ENCODE data around the gene SLC35F1. TPM values are rescaled to one million over a fixed set of nuclear protein-coding genes. Genes with fewer than 3 reads are reported as not detected.

The SLC35F1 gene
- total and polyA plus RNA-seq, 2 donors (not counting 3 experiments of a cell fraction or from before 2014, with no cell fraction given), result not detected

DNA sequence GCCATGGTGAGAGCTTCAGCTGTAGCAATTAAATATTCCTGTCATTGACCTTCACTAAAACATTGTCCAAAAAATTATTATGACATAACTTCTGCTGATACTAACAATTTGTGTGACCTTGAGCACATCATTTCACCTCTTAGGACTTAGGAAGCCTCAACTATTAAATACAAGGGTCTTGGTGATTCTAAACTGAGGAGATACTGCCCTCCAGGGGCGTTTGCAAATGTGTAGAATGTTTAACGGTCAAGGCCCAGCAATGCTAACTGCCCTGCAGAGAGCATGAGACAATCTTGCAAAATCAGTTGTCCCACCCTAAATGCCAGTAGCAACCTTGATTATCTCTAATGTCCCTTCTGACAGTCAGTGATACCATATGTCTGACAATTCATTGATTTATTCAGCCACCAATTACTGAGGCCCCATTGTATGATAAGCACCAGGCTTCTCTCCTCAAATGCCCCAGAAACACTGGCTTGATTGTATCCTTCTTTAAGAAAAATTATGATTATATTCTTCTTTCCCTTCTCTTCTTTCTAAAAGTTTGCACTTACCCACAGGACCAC lies 356.9 kb downstream of the SLC35F1 start:
- Histone ChIP-seq H3K4me2 (ENCODE audit: insufficient read depth, low read length) (no peak overlapping the region), H3K79me2 (ENCODE audit: control insufficient read depth, insufficient read depth, low read length) (no peaks in the 10 kb centered on the region), H2AFZ (ENCODE audit: low read depth, low read length) (no peak overlapping the region), H3K9ac (replicated peaks; ENCODE audit: extremely low read depth, insufficient read depth, low read length) (no peak overlapping the region), H3K36me3 (ENCODE audit: control insufficient read depth in 2 of 2, extremely low read depth in 1 of 2, insufficient read depth in 2 of 2, low read length in 2 of 2) (no peaks in the 10 kb centered on the region), H3K4me1 (ENCODE audit: control insufficient read depth, extremely low read depth, insufficient read depth, low read length) (no peaks in the 10 kb centered on the region), H3K9me3 (replicated peaks; ENCODE audit: control insufficient read depth, insufficient read depth, low read length) (no peaks in the 10 kb centered on the region), H3K9me1 (replicated peaks; ENCODE audit: control insufficient read depth, extremely low read depth, insufficient read depth, low read length) (no peaks in the 10 kb centered on the region), H3K4me3 (replicated peaks in 1 of 3; ENCODE audit: insufficient read depth in 1 of 3, low read depth in 1 of 3, low read length in 3 of 3) (no peak overlapping the region), H4K20me1 (replicated peaks; ENCODE audit: control insufficient read depth, extremely low read depth, insufficient read depth, low read length) (no peaks in the 10 kb centered on the region), H3K27ac (ENCODE audit: insufficient read depth, low read depth, low read length) (no peak overlapping the region), H3K27me3 (ENCODE audit: control insufficient read depth in 2 of 2, insufficient read depth in 2 of 2, low read length in 2 of 2) (no peaks in the 10 kb centered on the region)
- DNase-seq (ENCODE audit: low read depth, low spot score) (peak; percentile 12), FAIRE-seq (no peak)
- ChIA-PET CTCF (interaction anchor here (2.9 kb wide), 1 partner anchor 288 kb away, joined by 17 read pairs; no protein-coding TSS in a partner anchor), POLR2A (no interaction called here)
- dilution Hi-C loops (cut with MboI; ENCODE audit: extremely low pct_ligation_motif_present, low sequenced_read_pairs), result no loop called here
- BruUV-seq (replicated peaks), result no TSS peak
- TF ChIP-seq POLR2A (IDR thresholded peaks at IDR 0.05; ENCODE audit: low read depth, low read length) (no peak), FOS (IDR thresholded peaks at IDR 0.05; ENCODE audit: borderline replicate concordance, insufficient read depth, low read length) (no peak), GATA2 (IDR thresholded peaks at IDR 0.05; ENCODE audit: insufficient read depth, insufficient read length, low read depth, low read length) (no peak), MAX (IDR thresholded peaks at IDR 0.05; ENCODE audit: insufficient read depth, insufficient read length) (no peak), POLR2AphosphoS5 (IDR thresholded peaks at IDR 0.05; ENCODE audit: insufficient read depth, low read depth, low read length) (no peak), EZH2 (IDR thresholded peaks at IDR 0.05; ENCODE audit: borderline replicate concordance, low read depth, low read length, severe bottlenecking) (no peak), MYC (IDR thresholded peaks at IDR 0.05; ENCODE audit: low read depth, low read length) (no peak), CTCF (IDR thresholded peaks at IDR 0.05; ENCODE audit: extremely low read depth in 1 of 2, insufficient read depth in 1 of 2, low read depth in 1 of 2, low read length in 2 of 2) (no peak), JUN (IDR thresholded peaks at IDR 0.05; ENCODE audit: borderline replicate concordance, insufficient read depth, insufficient read length, low read depth) (no peak)
- intact Hi-C loops (cut with micrococcal nuclease), result loop anchor here (1.0 to 5.0 kb wide), 2 partner anchors 288 to 422 kb away; no protein-coding TSS in a partner anchor

Data from endothelial cell of umbilical vein (primary cell).